ENCODE results near the gene RHBDL2.
"Not testable (repeated sequence)": the region's sequence is repeated elsewhere in the genome, so short reads cannot be mapped to it uniquely, and the experiment has no call there.

RHBDL2 gene

GRCh38 chr1:38875811-38876210 lies 65.8 kb downstream of the RHBDL2 start:
- no peak for DNase-seq (ENCODE audit: low spot score)

GRCh38 chr1:38873027-38873969 lies 68.3 kb downstream of the RHBDL2 start, which contains the start of gene MYCBP:
TSS of gene MYCBP (minus strand) at chr1:38873348. CDS start at chr1:38873305, 43 bp downstream.
- peak; percentile 98 for DNase-seq (ENCODE audit: low spot score)

DNA sequence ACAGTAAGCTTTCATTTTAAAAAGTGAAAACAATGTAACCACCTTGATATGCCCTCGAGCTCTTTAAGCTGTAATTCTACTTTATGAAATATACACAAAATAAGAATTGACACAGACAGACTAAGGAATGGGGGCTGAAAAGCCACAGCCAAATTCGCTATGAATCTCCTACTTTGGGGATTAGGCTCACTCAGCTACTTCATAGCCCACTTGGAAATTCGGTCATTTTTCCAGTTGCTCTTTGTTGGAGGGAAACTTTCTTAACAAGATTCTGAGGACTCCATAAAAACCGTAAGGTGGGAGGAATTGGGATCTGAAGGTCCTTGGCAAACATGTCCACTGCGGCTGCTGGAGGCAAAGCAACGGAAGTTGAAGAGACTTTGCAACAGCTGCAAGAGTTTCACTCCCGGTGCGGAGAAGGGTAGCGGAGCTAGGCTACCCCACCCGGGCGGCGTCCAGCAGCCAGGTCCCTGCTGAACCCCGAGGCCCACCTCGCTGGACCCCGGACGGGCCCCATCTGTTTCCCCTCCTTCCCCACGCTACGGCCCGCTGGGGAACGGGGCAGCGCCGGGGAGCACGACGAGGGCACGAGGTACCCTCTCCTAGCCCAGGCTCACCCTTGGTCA lies 69.1 kb downstream of the RHBDL2 start:
- DNase-seq (ENCODE audit: low spot score): peak; percentile 17

GRCh38 chr1:38870996-38871395 lies 70.6 kb downstream of the RHBDL2 start:
- DNase-seq (ENCODE audit: low spot score): no peak

GRCh38 chr1:38867208-38867607 lies 74.4 kb downstream of the RHBDL2 start:
- no peak for DNase-seq (ENCODE audit: low spot score)

GRCh38 chr1:38865112-38865715 lies 76.4 kb downstream of the RHBDL2 start:
- no peak for DNase-seq (ENCODE audit: low spot score)

GRCh38 chr1:38860454-38860795 lies 81.2 kb downstream of the RHBDL2 start:
- DNase-seq (ENCODE audit: low spot score): no peak

DNA sequence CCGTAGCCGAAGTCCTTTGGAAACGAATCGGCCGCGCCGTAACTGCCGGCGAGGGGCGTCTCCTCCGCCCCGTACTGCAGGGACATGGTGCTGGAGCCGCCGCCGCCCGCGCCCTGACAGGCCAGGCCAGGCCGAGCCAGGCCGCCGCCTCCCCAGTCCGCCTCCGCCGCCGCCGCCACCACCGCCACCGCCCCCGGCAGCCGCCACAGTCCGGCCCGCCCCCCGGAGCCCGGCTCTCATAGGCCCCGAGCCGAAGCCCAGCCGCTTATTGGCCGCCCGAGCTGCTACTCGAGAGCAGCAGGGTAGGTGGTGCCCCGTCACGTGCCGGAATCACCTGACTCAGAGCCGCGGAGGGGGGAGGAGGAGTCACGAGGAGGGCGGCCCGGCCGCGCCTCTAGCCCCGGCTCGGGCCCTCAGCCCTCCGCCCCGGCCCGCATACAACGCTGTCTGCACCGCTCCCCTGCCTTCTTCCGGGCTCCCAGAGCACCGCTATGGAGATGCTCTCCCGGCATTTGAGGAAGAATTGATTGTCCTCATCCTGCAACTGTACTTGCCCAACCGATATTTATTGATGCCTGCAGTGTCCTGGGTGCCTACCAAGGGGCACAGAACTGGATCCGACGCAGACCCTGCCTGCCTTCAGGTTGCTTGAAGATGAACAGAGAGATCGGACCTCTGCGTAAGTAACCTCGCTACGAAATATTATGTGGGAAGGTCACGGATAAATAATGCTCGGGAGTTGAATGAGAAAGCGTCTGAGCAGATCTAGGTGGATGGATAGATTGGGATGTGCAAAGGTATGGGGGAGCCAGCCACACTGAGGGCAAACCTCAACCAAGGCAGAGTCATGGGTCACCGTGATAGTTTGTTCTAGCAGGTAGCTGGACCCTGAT lies 81.8 kb downstream of the RHBDL2 start, which contains the start of gene RRAGC:
RRAGC (minus strand) TSS at position 212 of the 893 bp plus-strand sequence; CDS start at position 86, 126 bp downstream.
- DNase-seq (ENCODE audit: low spot score): peak; percentile 98

DNA sequence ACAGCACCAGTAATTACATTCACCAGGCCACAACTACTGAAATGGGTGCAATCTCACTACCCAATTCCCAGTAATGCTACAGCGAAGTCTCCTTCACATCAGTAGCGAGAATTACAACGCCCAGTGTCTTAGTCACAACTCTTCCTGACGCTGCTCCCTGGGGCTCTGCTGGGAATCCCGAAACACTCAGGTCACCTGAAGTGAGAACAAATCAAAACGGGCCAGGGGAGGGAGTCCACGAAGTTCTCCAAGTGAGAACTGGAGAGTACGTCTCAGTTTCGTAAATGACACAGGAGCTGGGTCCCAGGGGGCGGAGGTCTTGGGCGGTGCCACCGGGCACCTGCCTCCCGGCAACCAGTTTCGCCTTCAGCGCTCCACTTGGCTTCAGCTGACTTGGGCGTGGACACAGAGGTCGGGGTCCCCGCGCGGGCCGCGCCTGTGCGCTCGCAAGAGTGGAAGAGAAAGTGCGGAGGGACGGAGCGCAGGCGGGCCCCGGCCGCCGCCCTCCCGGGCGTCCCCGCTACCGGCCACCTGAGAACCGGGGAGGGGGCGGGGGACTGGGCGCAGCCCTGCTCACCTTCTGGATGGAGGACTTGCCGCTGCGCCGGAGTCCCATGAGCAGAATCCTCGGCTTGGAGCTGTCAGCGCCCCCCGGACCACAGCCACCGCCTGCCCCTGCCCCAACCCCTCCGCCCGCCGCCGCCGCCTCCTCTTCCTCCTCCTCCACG lies 82.6 kb downstream of the RHBDL2 start:
- DNase-seq (ENCODE audit: low spot score): peak; percentile 17

GRCh38 chr1:38852780-38853179 lies 88.8 kb downstream of the RHBDL2 start:
- no peak for DNase-seq (ENCODE audit: low spot score)

GRCh38 chr1:38848071-38848470 lies 93.6 kb downstream of the RHBDL2 start:
- DNase-seq (ENCODE audit: low spot score): no peak

- DNase-seq (ENCODE audit: low spot score): no peak
Observed at GRCh38 chr1:38846210-38846609, 95.4 kb downstream of the RHBDL2 start.

- DNase-seq (ENCODE audit: low spot score): not testable (repeated sequence)
Observed at GRCh38 chr1:38845088-38845487, 96.5 kb downstream of the RHBDL2 start.

GRCh38 chr1:38840281-38840680 lies 101.3 kb downstream of the RHBDL2 start:
- no peak for DNase-seq (ENCODE audit: low spot score)

- no peak for DNase-seq (ENCODE audit: low spot score)
Observed at GRCh38 chr1:38839363-38839762, 102.3 kb downstream of the RHBDL2 start.

GRCh38 chr1:38836316-38836715 lies 105.3 kb downstream of the RHBDL2 start:
- DNase-seq (ENCODE audit: low spot score): not testable (repeated sequence)

Measured in cerebellar cortex (tissue), 1 donor.